CD14-positive monocyte (primary cell): Measurements from ENCODE around the gene GGTLC2. TPM values are rescaled to one million over a fixed set of nuclear protein-coding genes. Genes with fewer than 3 reads are reported as not detected.

Experiments used
- DNase-seq, 3 donors: peaks; one replicate each; pipeline ENCODE4 v3.0.0-alpha.2; 2011 to 2022
- H2AFZ ChIP-seq: 2 replicates; pipeline ENCODE4 v1.6.0; 2012; ENCODE audit warnings: mild to moderate bottlenecking, low read depth, low read length, inconsistent platforms; ENCODE audit not compliant: insufficient read depth, poor library complexity, severe bottlenecking
- H3K27ac ChIP-seq, 2 donors: 1 replicate in 1 of 2; 2 replicates in 1 of 2; pipeline ENCODE4 v1.5.1; 2012 to 2013; ENCODE audit warnings: low read length in 2 of 2, control low read depth in 1 of 2, inconsistent platforms in 1 of 2, low read depth in 1 of 2, mild to moderate bottlenecking in 1 of 2
- H3K27me3 ChIP-seq, 2 donors: one replicate each; pipeline versions ENCODE4 v1.6.0 to v1.6.1; 2011 to 2013; ENCODE audit warnings: low read length in 2 of 2; ENCODE audit not compliant: control insufficient read depth in 2 of 2, insufficient read depth in 2 of 2
- H3K36me3 ChIP-seq, 2 donors: replicated peaks in 1 of 2; 1 replicate in 1 of 2; 2 replicates in 1 of 2; pipeline versions ENCODE4 v1.5.1 to v1.6.1; 2012 to 2013; ENCODE audit warnings: low read length in 2 of 2, control low read depth in 1 of 2, inconsistent platforms in 1 of 2, mild to moderate bottlenecking in 1 of 2; ENCODE audit not compliant: insufficient read depth in 2 of 2, control insufficient read depth in 1 of 2
- H3K4me1 ChIP-seq, 2 donors: 1 replicate in 1 of 2; 2 replicates in 1 of 2; pipeline versions ENCODE4 v1.5.1 to v1.6.1; 2012 to 2013; ENCODE audit warnings: low read length in 2 of 2, control low read depth in 1 of 2, inconsistent platforms in 1 of 2, mild to moderate bottlenecking in 1 of 2, moderate library complexity in 1 of 2; ENCODE audit not compliant: insufficient read depth in 2 of 2, control insufficient read depth in 1 of 2
- H3K4me2 ChIP-seq: replicated peaks from 2 replicates; pipeline ENCODE3; 2012; ENCODE audit warnings: low read length, moderate library complexity, mild to moderate bottlenecking; ENCODE audit not compliant: poor library complexity, severe bottlenecking; ENCODE audit errors: extremely low read depth
- H3K4me3 ChIP-seq, 3 experiments: fragments of 200-600 bp in 1 of 3; sonication (generic) in 1 of 3; replicated peaks in 1 of 3; 1 replicate in 2 of 3; 2 replicates in 1 of 3; pipeline ENCODE4 v1.5.1; 2011 to 2013; ENCODE audit warnings: low read length in 3 of 3, mild to moderate bottlenecking in 3 of 3, control low read depth in 2 of 3, low read depth in 2 of 3, inconsistent platforms in 1 of 3, moderate library complexity in 1 of 3
- H3K79me2 ChIP-seq: 2 replicates; pipeline ENCODE4 v1.6.0; 2012; ENCODE audit warnings: mild to moderate bottlenecking, control low read depth, inconsistent platforms, low read length, moderate library complexity; ENCODE audit not compliant: insufficient read depth
- H3K9ac ChIP-seq: 2 replicates; pipeline ENCODE4 v1.6.0; 2017; ENCODE audit warnings: low read length, mild to moderate bottlenecking; ENCODE audit not compliant: insufficient read depth, poor library complexity, severe bottlenecking
- H3K9me3 ChIP-seq, 2 donors: replicated peaks in 1 of 2; 1 replicate in 1 of 2; 2 replicates in 1 of 2; pipeline versions ENCODE4 v1.5.1 to v1.6.1; 2012 to 2013; ENCODE audit warnings: low read length in 2 of 2, control low read depth in 1 of 2; ENCODE audit not compliant: control insufficient read depth in 1 of 2, insufficient read depth in 1 of 2
- H4K20me1 ChIP-seq: 2 replicates; pipeline ENCODE4 v1.6.0; 2012; ENCODE audit warnings: mild to moderate bottlenecking, low read length, control low read depth, moderate library complexity; ENCODE audit not compliant: insufficient read depth
- H3K27ac Mint-ChIP-seq, 7 donors: one replicate each; pipeline ENCODE4 v1.8.0; 2020; ENCODE audit warnings: mild to moderate bottlenecking in 7 of 7, mixed read lengths in 7 of 7, moderate library complexity in 6 of 7, inconsistent platforms in 2 of 7
- H3K27me3 Mint-ChIP-seq, 3 donors: one replicate each; pipeline ENCODE4 v1.8.0; 2021 to 2022; ENCODE audit warnings: low read depth in 3 of 3, mild to moderate bottlenecking in 3 of 3, mixed read lengths in 3 of 3, moderate library complexity in 3 of 3, inconsistent platforms in 1 of 3
- H3K36me3 Mint-ChIP-seq, 2 donors: one replicate each; pipeline ENCODE4 v1.8.0; 2020; ENCODE audit warnings: mixed read lengths in 2 of 2, inconsistent platforms in 1 of 2, mild to moderate bottlenecking in 1 of 2
- H3K4me1 Mint-ChIP-seq: one replicate; pipeline ENCODE4 v1.8.0; 2020; ENCODE audit warnings: mild to moderate bottlenecking, mixed read lengths
- H3K4me3 Mint-ChIP-seq, 2 donors: one replicate each; pipeline ENCODE4 v1.8.0; 2020; ENCODE audit warnings: mild to moderate bottlenecking in 2 of 2, mixed read lengths in 2 of 2, moderate library complexity in 1 of 2
- H3K9me3 Mint-ChIP-seq, 7 donors: one replicate each; pipeline ENCODE4 v1.8.0; 2020 to 2022; ENCODE audit warnings: mixed read lengths in 7 of 7, mild to moderate bottlenecking in 6 of 7, moderate library complexity in 6 of 7, inconsistent platforms in 2 of 7
- CTCF ChIP-seq: fragments of 200-600 bp; IDR thresholded peaks from one replicate; pipeline ENCODE4 v1.8.0; 2022; ENCODE audit warnings: antibody characterized with exemption, mild to moderate bottlenecking
- WGBS: methylation state at CpG from one replicate; pipeline ENCODE4 v1.1.5; 2013; ENCODE audit warnings: missing lambda C conversion rate; ENCODE audit not compliant: insufficient coverage; 5-methylcytosine and 5-hydroxymethylcytosine counted together
- intact Hi-C, 2 donors: fragments of 100-400 bp; cut with micrococcal nuclease; formaldehyde crosslinking; loops; one replicate each; pipeline versions ENCODE4 v1.15.0 to v1.15.1; 2023
- polyA plus RNA-seq, 3 donors: library from polyadenylated mRNA; depleted of rRNA in 1 of 3; unstranded in 2 of 3; stranded (reverse) in 1 of 3; fragments of 300-500 nt in 2 of 3; fragments of >200 nt in 1 of 3; fragmentation: Illumina TruSeq in 2 of 3; gene quantifications; 1 replicate in 2 of 3; 2 replicates in 1 of 3; pipeline ENCODE4 v1.2.3, GENCODE V29; 2012 to 2021

Gene GGTLC2
- polyA plus RNA-seq, 3 donors = not detected

GRCh38 chr22:22691716-22692701 lies 47.6 kb downstream of the GGTLC2 start:
- Mint-ChIP-seq H3K4me1 (peaks cover 36% of the 10 kb centered on the region), H3K27ac (peak overlapping the region in 6 of 7 donors; percentile 15 to 79 (median 45)), H3K4me3 (no peak overlapping the region), H3K36me3 (no peaks in the 10 kb centered on the region), H3K27me3 (peaks cover 0 to 4% (median 2%) of the 10 kb centered on the region in 3 donors), H3K9me3 (no peaks in the 10 kb centered on the region)
- DNase-seq = peak; percentile 10 to 73 (median 45)
- H3K79me2 ChIP-seq = no peaks in the 10 kb centered on the region
- WGBS = 73% methylated on average over 6 of the region's 8 CpGs
- no peak for TF ChIP-seq CTCF
- no peak overlapping the region for H3K9ac ChIP-seq
- no peak overlapping the region for H2AFZ ChIP-seq
- no peaks in the 10 kb centered on the region for H3K27me3 ChIP-seq
- H3K36me3 ChIP-seq = no peaks in the 10 kb centered on the region
- no peak overlapping the region for H3K4me2 ChIP-seq
- H3K9me3 ChIP-seq = no peaks in the 10 kb centered on the region
- intact Hi-C loops = no loop called here
- no peak overlapping the region for H3K4me3 ChIP-seq
- no peak overlapping the region for H3K27ac ChIP-seq
- H4K20me1 ChIP-seq = no peaks in the 10 kb centered on the region
- peaks cover 16% of the 10 kb centered on the region in 2 donors for H3K4me1 ChIP-seq

- no peak overlapping the region for H3K27ac ChIP-seq
- H3K36me3 ChIP-seq = no peaks in the 10 kb centered on the region
- no peak overlapping the region for H3K4me3 Mint-ChIP-seq
- H3K27ac Mint-ChIP-seq = peak overlapping the region in 3 of 7 donors; percentile 32 to 79 (median 56)
- peaks cover 31% of the 10 kb centered on the region for H3K4me1 Mint-ChIP-seq
- H3K4me2 ChIP-seq = no peak overlapping the region
- H3K9me3 Mint-ChIP-seq = no peaks in the 10 kb centered on the region
- no peak for TF ChIP-seq CTCF
- H3K9me3 ChIP-seq = no peaks in the 10 kb centered on the region
- H3K4me3 ChIP-seq = no peak overlapping the region
- H4K20me1 ChIP-seq = no peaks in the 10 kb centered on the region
- DNase-seq = no peak
- H3K79me2 ChIP-seq = no peaks in the 10 kb centered on the region
- H3K9ac ChIP-seq = no peak overlapping the region
- peaks cover 0 to 4% (median 2%) of the 10 kb centered on the region in 3 donors for H3K27me3 Mint-ChIP-seq
- H3K4me1 ChIP-seq = peaks cover 16% of the 10 kb centered on the region in 2 donors
- WGBS = 76% methylated on average over 6 of the region's 8 CpGs
- no peaks in the 10 kb centered on the region for H3K36me3 Mint-ChIP-seq
- H3K27me3 ChIP-seq = no peaks in the 10 kb centered on the region
- no peak overlapping the region for H2AFZ ChIP-seq
- intact Hi-C loops = no loop called here
Observed at GRCh38 chr22:22692707-22693530, 48.5 kb downstream of the GGTLC2 start.
